ENCODE measurements around the gene DSN1. TPM values are rescaled to one million over a fixed set of nuclear protein-coding genes. Genes with fewer than 3 reads are reported as not detected.

DSN1 gene
- total and polyA plus RNA-seq, 2 of the 8 experiments (the other 6 are each of a cell fraction or from before 2014, with no cell fraction given): 12.0 to 26.2 TPM

DNA sequence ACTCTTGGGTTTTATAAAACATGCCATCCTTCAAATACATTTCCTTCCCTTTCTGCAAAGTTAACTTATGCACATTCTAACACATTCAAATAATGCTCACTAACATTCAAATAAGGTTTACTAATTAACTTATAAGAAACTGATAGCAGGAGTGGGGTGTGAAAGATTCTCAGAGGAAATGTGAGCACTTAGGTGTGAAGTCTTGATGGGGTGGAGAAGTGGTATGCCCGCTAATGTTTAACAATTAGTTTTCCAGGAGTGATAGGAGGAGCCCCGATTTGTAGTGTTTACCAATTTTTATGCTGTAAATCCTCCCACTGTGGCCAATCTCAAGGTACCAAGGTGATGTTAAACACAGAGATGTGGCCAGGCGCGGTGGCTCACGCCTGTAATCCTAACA is 18.3 kb upstream of the DSN1 start:
- H3K23ac ChIP-seq (ENCODE audit: insufficient read length): no peak overlapping the region
- no peak overlapping the region for H2BK20ac ChIP-seq (ENCODE audit: low read length)
- no peak overlapping the region for H3K4me2 ChIP-seq (ENCODE audit: insufficient read depth in 1 of 2, low read depth in 2 of 2, low read length in 2 of 2)
- no peak for DNase-seq (ENCODE audit: low read depth in 1 of 2, low spot score in 2 of 2)
- H3K4me3 ChIP-seq (ENCODE audit: extremely low read depth in 1 of 4, insufficient read depth in 2 of 4, low read depth in 3 of 4, low read length in 4 of 4): no peak overlapping the region
- ChIA-PET CTCF (ENCODE audit: partially characterized antibody) (interaction anchor here (0.9 to 6.5 kb wide), 8 partner anchors 9 to 100 kb away, joined by 3 to 44 read pairs (median 4); partner anchors contain the start of gene DSN1), POLR2A (ENCODE audit: partially characterized antibody) (no interaction called here)
- H4K8ac ChIP-seq (ENCODE audit: extremely low read depth, insufficient read depth, low read length): no peak overlapping the region
- H2BK5ac ChIP-seq (ENCODE audit: low read depth, low read length): no peak overlapping the region
- H3K79me1 ChIP-seq (ENCODE audit: low read depth, low read length): no peaks in the 10 kb centered on the region
- no peak overlapping the region for H2BK12ac ChIP-seq (ENCODE audit: low read depth, low read length)
- H3K4ac ChIP-seq (replicated peaks; ENCODE audit: insufficient read length, low read depth, low read length): no peak overlapping the region
- H3K4me1 ChIP-seq (replicated peaks in 1 of 4; ENCODE audit: control insufficient read depth in 3 of 4, insufficient read depth in 4 of 4, low read length in 3 of 4): no peaks in the 10 kb centered on the region
- H3K27me3 ChIP-seq (replicated peaks in 1 of 4; ENCODE audit: control insufficient read depth in 3 of 4, extremely low read depth in 1 of 4, insufficient read depth in 3 of 4, low read length in 3 of 4): no peaks in the 10 kb centered on the region
- no peak overlapping the region for H3K27ac ChIP-seq (ENCODE audit: low read depth, low read length)
- no peak overlapping the region for H3K56ac ChIP-seq (replicated peaks; ENCODE audit: insufficient read length, low read depth, low read length)
- no peak overlapping the region for H2AFZ ChIP-seq (ENCODE audit: low read length)
- H3K23me2 ChIP-seq (ENCODE audit: low read depth, low read length): no peaks in the 10 kb centered on the region
- H3K9ac ChIP-seq (replicated peaks in 1 of 4; ENCODE audit: extremely low read depth in 1 of 4, low read depth in 3 of 4, low read length in 3 of 4): no peak overlapping the region
- peaks cover 5 to 30% (median 24%) of the 10 kb centered on the region in 4 experiments; a peak in 7 of 8 replicates for H3K36me3 ChIP-seq (ENCODE audit: control insufficient read depth in 2 of 4, insufficient read depth in 4 of 4, low read length in 3 of 4)
- H3K14ac ChIP-seq (ENCODE audit: insufficient read length): no peak overlapping the region
- H4K91ac ChIP-seq (replicated peaks; ENCODE audit: insufficient read length, low read length): no peak overlapping the region
- H3K18ac ChIP-seq (ENCODE audit: extremely low read depth, low read length): no peak overlapping the region
- no peak overlapping the region for H2BK120ac ChIP-seq (replicated peaks; ENCODE audit: low read depth, low read length)
- no peak overlapping the region for H4K5ac ChIP-seq (ENCODE audit: insufficient read length, low read depth, low read length)
- no peaks in the 10 kb centered on the region for H3K9me3 ChIP-seq (ENCODE audit: insufficient read depth in 2 of 2, low read depth in 1 of 2, low read length in 1 of 2)
- H3K79me2 ChIP-seq (ENCODE audit: control insufficient read depth in 1 of 2, insufficient read depth in 2 of 2, low read length in 2 of 2): no peaks in the 10 kb centered on the region
- no peak overlapping the region for H2BK15ac ChIP-seq (ENCODE audit: low read length)
- no peak overlapping the region for H2AK5ac ChIP-seq (ENCODE audit: low read depth, low read length)
- H4K20me1 ChIP-seq (replicated peaks in 1 of 2; ENCODE audit: control insufficient read depth in 1 of 2, insufficient read depth in 2 of 2, low read length in 2 of 2): peaks cover 0 to 1% of the 10 kb centered on the region in 2 experiments
- 95% methylated on average over 5 of the region's 5 CpGs; no CpG with 5 or more reads in 1 of the 2 experiments for WGBS, 2 experiments (ENCODE audit: extremely low coverage in 1 of 2, insufficient coverage in 1 of 2, insufficient read length in 1 of 2, insufficient replicate concordance in 2 of 2, low coverage in 1 of 2, low lambda C conversion rate in 2 of 2, missing lambda C conversion rate in 1 of 2)
- FAIRE-seq: no peak
- TF ChIP-seq CHD1 (IDR thresholded peaks at IDR 0.05; ENCODE audit: low read depth, low read length) (no peak), EZH2 (IDR thresholded peaks at IDR 0.05; ENCODE audit: low read depth, low read length, severe bottlenecking) (no peak), SP4 (IDR thresholded peaks at IDR 0.05; ENCODE audit: low read length) (no peak), EP300 (IDR thresholded peaks at IDR 0.05; ENCODE audit: borderline replicate concordance in 1 of 2, low read depth in 2 of 2, low read length in 2 of 2) (no peak), HDAC6 (IDR thresholded peaks at IDR 0.05; ENCODE audit: low read depth, low read length) (no peak), NANOG (IDR thresholded peaks at IDR 0.05; ENCODE audit: insufficient read depth, low read depth, low read length, poor library complexity, severe bottlenecking) (no peak), ASH2L (IDR thresholded peaks at IDR 0.05; ENCODE audit: low read length) (no peak), RNF2 (IDR thresholded peaks at IDR 0.05; ENCODE audit: borderline replicate concordance, low read depth, low read length, missing control alignments, poor library complexity, severe bottlenecking) (no peak), HDAC2 (IDR thresholded peaks at IDR 0.05; ENCODE audit: borderline replicate concordance in 1 of 2, low read depth in 2 of 2, low read length in 2 of 2) (no peak), FOSL1 (IDR thresholded peaks at IDR 0.05; ENCODE audit: insufficient read depth, low read depth, low read length) (no peak), RFX5 (IDR thresholded peaks at IDR 0.05; ENCODE audit: borderline replicate concordance, low read depth, low read length) (no peak)
- TF ChIP-seq, protein P1, sequence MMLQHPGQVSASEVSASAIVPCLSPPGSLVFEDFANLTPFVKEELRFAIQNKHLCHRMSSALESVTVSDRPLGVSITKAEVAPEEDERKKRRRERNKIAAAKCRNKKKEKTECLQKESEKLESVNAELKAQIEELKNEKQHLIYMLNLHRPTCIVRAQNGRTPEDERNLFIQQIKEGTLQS (IDR thresholded peaks at IDR 0.05; ENCODE audit: insufficient read depth, low read depth, low read length): no peak

Data from H1 (cell line).